HG03342 (cell line): ENCODE measurements around the gene TFB2M.
"Not testable (repeated sequence)": the region's sequence is repeated elsewhere in the genome, so short reads cannot be mapped to it uniquely, and the experiment has no call there.

ENCODE experiments used
- ATAC-seq: cut with Tn5 transposase; IDR thresholded peaks from one replicate; pipeline ENCODE4 v1.9.1; 2021; ENCODE audit warnings: mild to moderate bottlenecking, moderate library complexity; ENCODE audit not compliant: unreplicated experiment

TFB2M gene, protein sequence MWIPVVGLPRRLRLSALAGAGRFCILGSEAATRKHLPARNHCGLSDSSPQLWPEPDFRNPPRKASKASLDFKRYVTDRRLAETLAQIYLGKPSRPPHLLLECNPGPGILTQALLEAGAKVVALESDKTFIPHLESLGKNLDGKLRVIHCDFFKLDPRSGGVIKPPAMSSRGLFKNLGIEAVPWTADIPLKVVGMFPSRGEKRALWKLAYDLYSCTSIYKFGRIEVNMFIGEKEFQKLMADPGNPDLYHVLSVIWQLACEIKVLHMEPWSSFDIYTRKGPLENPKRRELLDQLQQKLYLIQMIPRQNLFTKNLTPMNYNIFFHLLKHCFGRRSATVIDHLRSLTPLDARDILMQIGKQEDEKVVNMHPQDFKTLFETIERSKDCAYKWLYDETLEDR

DNA sequence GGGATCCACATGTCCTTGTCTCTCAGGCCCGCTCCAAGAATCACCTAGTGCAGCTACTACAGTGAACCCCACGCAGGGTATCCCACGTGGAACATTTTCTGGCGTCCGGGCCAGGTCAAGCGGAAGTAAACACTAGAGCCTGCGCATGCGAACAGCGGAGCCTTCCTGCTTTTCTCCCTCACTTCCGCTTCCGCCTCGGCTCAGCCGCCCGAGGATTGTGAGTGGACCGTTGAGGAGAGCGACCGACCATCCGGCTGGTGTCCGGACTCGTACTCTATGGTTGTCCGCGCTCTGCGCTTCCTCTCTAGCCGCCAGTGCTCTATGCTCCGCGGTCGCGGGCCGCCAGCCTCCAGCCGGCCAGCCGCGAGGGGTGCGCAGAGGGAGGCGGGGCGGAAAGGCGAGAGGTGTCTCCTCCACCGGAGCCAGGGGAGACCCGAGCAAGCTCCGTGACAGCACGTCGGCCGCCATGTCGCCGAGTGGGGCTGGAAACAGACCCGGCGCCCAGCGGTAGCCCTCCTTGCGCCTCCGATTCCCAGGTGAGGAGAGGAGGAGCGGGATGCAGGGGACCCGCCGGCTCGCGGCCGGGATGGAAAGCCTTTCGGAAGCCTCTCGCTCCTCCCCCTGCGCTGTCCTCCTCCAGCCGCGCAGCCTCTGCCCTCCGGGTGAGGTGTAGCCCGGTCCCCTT, at the start of gene TFB2M, which contains the start of gene CNST:
Gene TFB2M, minus strand, starts transcription at position 134 of the 685 bp plus-strand sequence. Its CDS starts 123 bp downstream, at position 11.
Gene CNST, plus strand, starts transcription at position 329 of the 685 bp plus-strand sequence. CDS start 25,107 bp downstream, outside the sequence.
- peak; percentile 91 for ATAC-seq

DNA sequence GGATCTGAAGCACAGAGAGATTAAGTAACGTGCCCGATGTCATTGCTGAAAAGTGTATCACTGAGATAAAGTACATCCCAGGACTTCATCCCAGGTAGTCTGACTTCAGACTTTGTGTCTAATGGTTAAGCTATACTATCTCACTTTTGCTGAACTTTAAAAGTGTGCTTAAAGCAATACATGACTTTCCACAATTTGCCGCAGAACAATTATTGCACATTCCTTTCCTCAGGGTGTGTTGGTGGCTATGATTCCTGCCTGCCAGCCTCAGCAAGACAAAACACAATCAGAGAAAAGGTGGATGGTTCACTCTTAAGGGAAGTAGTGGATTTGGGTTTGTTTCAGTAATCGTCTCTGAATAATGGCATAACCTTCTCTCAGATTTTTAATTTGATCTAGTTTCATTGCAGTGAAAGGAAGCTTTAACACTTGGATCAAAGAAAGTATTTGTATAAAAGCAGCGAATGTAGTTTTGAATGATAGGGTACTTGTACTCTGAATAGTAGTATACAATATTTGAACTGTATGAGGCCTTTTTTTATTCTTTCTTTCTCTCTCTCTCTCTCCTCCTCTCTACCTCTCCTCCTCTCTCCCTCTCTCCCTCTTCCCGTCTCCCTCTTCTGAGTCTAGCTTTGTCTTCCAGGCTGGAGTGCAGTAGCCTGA, 47.2 kb upstream of the TFB2M start:
- no peak for ATAC-seq

DNA sequence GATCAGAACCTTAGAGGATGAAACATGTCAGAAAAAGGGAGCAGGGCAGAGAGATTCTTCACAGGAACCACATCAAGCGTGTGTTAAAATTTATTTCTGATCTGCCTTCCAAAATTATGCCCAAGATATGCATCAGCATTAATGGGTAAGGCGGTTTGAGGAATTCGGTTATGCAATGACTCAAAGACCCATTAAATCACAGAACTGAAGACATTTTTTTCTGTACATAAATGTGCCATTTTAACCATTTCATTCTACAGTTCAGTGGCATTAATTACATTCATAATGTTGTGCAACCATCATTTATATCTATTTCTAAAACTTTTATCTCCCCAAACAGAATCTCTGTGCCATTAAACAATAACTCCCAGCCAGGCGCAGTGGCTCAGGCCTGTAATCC, 43.6 kb upstream of the TFB2M start:
- no peak for ATAC-seq

DNA sequence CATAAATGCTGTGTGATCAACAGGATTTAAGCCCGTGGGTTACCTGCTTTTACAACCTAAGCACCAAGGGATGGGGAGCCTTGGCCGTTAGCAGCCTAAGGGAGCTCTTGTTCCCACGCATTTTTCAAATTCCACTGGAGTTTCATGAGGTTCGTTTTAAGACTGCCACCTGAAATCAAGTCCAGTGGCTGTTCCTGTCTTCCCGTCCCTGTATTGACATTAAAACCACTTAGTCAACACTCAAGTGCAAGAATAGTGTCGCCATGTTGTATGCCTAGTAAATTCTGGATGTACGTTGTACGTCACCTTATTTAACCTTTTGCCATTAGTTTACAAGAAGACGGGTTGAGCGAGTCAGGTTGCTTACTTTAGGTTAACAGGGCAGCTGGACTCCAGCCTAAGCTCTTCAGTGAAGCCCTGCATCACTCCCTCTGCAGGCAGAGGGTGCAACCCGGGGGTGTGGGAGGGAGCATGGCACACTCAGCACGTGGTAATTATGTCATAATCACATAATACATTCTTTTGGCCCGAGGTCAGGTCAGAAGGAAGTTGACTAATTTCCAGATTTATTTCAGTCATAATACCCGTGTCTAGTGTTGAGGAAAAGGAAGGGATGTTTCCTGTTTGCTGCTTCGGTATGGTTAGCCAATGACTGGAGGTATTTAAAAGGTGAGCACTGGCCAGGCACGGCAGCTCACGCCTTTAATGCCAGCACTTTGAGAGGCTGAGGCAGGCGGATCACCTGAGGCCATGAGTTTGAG, 42.7 kb upstream of the TFB2M start:
- peak; percentile 74 for ATAC-seq

DNA sequence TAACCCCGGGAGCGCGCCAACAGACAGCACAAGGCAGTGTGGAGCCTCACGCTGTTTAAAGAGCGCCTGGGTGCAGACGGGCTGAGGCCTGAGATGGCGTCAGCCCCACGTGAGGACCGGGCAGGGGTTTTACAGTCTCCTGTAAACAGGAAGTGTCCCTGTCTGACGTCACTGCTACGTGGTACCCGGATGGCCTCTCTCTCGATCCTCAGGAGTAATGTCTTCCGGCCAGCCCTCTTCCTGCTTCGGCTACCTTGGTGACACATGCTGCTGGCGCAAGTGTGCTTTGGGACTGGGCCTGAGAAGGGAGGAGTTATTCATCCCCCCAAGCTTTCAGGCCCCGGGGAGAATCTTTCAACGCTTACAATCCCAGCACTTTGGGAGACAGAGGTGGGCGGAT, 41.4 kb upstream of the TFB2M start:
- ATAC-seq, result no peak

DNA sequence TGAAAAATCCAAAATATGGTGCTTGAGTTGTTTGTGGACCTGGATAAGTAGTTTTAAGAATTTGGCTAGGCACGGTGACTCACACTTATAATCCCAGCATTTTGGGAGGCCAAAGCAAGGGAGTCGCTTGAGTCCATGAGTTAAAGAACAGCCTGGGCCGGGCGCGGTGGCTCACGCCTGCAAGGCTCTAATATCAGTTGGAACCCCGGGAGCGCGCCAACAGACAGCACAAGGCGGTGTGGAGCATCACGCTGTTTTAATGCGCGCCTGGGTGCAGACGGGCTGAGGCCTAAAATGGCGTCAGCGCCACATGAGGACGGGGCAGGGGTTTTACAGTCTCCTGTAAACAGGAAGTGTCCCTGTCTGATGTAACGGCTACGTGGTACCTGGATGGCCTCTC, 39.2 kb upstream of the TFB2M start:
- ATAC-seq, result not testable (repeated sequence)

DNA sequence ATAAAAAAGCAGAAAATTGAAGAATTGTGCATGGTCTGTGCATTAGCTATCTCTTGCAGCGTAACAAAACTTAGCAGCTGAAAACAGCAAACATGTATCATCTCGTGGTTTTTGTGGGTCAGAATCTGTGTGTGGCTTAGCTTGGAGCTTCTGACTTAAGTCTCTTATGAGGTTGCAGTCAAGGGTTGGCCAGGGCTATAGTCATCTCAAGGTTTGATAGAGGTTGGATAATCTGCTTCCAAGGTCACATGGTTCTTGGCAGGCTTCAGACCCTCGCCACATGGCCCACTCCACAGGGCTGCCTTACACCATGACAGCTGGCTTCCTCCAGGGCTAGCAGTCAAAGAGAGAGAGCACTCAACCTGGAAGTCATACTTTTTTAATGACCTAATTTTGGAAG, 36.1 kb upstream of the TFB2M start:
- ATAC-seq, result no peak

DNA sequence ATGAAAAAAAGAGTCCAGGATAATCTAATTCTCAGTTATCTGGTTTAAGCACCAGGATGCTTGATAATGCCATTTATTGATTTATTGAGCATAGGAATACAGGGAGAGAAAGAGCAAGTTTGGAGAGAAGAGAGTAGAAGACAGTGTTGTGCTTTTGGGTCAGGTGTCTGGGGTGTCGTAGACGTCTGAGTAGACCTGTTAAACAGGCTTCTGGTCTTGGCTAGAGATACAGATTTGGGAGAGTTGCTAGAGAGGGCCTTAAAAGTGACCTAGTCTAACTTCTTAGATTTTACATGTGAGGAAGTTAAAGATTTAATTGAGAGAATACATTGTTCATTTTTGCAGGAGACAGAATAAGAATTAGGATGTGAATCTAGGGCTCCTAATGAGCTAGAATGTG, 34.5 kb upstream of the TFB2M start:
- ATAC-seq, result no peak

DNA sequence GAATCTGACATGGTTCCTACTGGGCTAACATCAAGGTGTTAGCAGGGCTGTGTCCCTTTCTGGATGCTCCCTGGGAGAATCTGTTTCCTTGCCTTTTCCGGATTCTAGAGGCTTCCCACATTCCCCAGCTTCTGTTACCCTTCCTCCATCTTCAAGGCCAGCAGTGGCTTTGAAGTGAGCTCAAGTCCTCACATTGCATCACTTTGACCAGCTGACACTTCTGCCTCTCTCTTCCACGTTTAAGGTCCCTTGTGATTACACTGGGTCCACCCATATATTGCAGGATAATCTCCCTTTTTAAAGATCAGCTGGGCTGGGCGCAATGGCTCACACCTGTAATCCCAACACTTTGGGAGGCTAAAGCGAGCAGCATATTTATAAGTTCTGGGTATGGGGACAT, 33.3 kb upstream of the TFB2M start:
- ATAC-seq, result no peak

DNA sequence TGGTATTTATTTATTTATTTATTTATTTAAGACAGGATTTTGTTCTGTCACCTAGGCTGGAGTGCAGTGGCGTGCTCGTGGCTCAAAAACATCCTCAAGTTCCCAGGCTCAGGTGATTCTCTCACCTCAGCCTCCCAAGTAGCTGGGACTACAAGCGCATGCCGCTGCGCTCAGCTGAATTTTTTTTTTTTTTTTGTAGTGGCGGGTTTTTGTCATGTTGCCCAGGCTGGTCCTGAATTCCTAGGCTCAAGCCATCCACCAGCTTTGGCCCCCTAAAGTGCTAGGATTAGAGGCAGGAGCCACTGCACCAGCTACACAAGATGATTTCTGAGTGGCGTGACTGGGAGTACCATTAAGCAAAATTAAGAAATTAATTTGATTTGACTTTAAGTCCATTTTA, 31.9 kb upstream of the TFB2M start:
- ATAC-seq, result no peak

DNA sequence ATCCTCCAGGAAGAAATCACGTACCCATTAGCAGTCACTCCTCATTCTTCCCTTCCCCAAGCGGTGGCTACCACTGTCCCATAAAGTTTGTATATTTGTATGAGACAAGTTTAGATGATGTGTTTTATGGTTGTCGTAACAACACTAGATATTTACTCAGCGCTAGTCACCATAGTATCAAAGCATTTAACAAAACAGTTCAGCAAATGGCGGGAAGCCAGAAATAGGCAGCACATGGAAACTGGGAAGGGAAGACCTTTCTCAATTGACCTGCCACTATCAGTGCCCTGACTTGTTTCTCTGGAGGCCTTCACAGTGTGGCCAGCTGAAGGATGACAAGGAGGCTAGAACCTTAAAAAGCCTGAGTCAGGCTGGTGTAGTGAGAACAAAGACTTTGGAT, 31.3 kb upstream of the TFB2M start:
- ATAC-seq, result no peak

DNA sequence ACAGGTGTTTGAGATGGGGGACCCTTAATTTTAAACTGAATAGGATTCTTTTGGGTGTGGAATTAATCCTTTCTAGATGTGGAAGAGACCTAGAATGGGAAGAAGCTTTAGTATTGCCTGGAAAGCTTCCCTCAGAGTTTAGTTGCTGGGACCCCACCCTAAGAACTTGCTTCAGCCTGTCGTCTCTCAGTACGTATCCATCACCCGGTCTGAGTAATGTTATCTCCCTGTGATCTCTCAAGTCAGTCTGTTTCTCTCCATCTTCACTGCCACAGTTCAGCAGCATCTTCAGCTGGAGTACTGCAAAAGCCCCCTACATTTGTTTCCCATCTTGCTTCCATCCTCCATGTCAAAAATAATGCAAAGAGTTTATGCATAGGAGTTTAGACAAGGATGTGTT, 29.1 kb upstream of the TFB2M start:
- ATAC-seq, result no peak

DNA sequence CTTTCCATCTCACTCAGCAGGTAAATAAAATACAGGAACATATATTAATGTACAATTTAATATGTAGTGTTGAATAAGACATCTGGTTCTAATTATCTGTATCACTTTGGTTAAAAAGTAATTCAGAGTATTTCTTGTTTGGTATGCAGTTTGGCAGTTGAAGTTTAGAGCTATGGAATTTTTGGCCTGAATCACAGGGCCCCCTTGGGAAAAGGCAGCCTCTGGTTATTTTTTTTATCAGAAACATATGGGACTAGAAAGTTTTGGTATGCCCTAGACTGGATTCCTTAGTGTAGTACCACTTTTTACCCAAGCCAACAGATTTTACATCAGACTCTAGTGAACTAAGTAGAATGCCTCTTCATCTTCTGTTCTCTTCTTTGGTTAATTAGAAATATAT, 26.6 kb upstream of the TFB2M start:
- no peak for ATAC-seq

DNA sequence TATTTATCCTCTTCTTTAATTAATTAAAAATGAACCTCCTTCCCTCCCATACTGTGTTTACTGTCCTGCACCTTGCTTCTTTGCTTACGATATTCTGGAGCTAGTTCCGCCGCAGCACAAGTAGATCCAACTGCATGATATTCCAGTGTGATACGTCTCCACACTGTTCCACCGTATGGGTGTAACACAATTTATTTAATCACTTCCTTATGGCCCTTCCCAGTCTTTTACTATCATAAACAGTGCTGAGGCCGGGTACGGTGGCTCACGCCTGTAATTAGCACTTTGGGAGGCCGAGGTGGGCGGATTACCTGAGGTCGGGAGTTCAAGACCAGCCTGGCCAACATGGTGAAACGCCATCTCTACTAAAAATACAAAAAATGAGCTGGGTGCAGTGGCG, 25.9 kb upstream of the TFB2M start:
- ATAC-seq, result no peak

DNA sequence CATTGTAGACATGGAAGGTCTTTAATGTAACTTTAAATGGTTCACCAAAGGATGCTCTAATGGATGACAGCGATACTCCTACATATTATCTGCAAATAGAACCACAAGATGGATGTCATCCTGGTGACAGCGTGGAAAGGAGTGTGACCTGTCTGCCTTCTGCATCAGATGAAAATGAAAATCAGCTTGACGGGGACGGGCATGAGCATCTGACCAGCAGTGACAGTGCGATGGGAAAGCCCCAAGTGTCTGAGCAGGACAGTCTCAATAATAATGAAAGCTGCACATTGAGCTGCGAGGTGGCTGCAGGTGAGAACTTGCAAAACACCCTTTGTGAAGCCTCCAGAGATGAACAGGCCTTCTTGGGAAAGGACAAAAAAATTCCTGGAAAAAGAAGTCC, 25.4 kb upstream of the TFB2M start:
- ATAC-seq, result peak; percentile 92

DNA sequence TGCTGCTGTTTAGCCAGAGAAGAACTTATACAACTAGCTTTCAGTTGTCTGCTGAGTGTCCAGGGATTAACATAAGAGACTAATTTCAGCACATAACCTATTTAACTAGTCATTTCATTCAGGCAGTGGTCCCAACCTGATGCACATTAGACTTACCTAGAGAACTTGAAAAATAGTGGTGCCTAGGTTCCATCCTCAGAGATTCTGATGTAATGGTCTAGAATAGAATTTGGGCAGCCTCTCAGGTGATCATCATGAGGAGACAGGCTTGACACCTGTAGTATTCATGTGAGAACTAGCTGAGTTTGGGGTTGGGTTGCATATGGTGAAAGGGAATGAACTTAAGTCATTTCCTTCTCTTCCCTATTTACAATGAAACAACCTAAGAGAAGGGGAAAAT, 25.0 kb upstream of the TFB2M start:
- peak; percentile 43 for ATAC-seq

DNA sequence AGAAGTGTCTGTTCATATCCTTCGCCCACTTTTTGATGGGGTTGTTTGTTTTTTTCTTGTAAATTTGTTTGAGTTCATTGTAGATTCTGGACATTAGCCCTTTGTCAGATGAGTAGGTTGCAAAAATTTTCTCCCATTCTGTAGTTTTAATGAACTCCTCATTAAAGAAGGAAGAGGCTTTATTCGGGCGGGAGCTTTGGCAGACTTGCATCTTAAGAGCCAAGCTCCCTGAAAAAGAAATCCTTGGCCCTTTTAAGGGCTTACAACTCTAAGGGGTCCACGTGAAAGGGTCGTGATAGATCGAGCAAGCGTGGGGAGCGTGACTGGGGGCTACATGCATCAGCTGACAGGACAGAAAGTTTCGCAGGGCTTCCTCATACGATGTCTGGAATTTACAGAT, 23.9 kb upstream of the TFB2M start:
- not testable (repeated sequence) for ATAC-seq

DNA sequence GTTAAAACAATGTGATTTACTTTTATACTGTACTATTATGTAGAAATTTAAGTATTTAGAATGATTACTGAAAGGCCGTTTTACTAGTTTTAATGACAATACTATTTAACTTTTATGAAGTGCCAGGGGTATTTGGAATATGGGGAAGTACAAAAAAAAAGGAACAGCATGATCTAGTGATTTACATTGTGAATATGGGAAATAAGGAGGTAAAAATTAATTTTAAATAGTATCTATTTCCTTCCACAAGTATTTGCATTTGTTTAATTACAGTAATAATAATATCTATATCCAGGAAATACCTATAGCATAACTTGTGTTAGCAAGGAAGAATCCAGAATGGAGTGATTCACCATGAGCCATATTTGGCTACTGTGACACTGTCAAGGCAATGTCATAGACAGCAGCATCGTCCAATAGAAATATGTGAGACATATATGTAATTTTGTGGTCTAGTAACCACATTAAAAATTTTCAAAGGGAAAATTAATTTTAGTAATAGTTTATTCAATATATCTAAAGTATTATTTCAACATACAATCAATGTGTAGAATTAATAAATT, 22.2 kb upstream of the TFB2M start:
- no peak for ATAC-seq

DNA sequence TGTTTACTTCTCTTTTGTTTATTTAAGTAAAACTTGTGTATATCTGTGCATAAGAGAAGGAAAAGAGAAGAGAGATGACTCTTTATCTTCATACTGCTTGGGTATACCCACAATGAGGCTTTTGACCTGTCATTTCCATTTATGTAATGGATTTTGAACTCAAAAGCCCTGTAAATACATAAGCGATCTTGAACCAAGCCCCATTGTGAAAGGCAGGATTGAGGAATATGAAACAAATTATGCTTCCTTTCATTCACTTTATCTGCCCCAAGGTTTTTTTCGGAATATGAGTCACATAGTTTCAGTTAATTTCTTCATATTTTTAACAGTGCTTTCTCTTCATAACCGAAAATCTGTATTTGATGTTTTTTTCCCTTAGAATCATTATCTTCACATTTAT, 21.5 kb upstream of the TFB2M start:
- ATAC-seq, result no peak

DNA sequence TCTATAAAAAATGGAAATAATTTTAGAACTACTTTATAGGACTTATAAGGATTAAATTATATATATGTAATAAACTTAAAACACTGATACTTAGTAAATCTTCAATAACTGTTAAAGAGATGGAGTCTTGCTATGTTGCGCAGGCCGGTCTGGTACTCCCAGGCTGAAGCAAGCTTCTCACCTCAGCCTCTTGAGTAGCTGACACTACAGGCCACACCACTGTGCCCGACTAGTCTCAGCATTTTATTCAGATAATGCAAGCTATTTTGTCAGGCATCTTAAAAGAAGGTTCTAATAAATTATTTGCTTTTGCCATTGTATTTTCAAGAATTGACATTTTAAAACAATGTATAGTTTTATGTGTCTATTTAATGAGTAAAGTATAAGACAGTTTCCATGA, 21.0 kb upstream of the TFB2M start:
- no peak for ATAC-seq
